HCT116 (cell line): ENCODE results near the gene CATSPERD. TPM values are rescaled to one million over a fixed set of nuclear protein-coding genes. Genes with fewer than 3 reads are reported as not detected.

Experiments
- ATAC-seq: fragments of 200-7000 bp; cut with Tn5 transposase; 2 replicates; pipeline ENCODE4 v1.9.1; 2020; ENCODE audit warnings: mild to moderate bottlenecking, moderate library complexity
- BruUV-seq: library from RNA; stranded (reverse); fragments of 400-500 nt; replicated peaks from 2 replicates; lab custom pipeline; 2021; lab: Mats Ljungman, UMichigan
- CTCF ChIA-PET: fragments of 300-600 bp; sonication (Branson Sonifier 250); formaldehyde crosslinking; loops from one replicate; lab custom pipeline; 2021; ENCODE audit warnings: antibody characterized with exemption; lab: Charles Lee
- POLR2A ChIA-PET: fragments of 300-600, 350-600 bp; sonication (Branson Sonifier 250); formaldehyde crosslinking; loops from one replicate; lab custom pipeline; 2021; ENCODE audit warnings: antibody characterized with exemption; lab: Charles Lee
- RAD21 ChIA-PET, 2 experiments: fragments of 300-600 bp; sonication (Branson Sonifier 250); formaldehyde crosslinking; loops; one replicate each; lab custom pipeline; 2023; ENCODE audit warnings: low total read pairs in 2 of 2; ENCODE audit not compliant: uncharacterized antibody in 2 of 2, unreplicated experiment in 2 of 2, low non-redundant PET in 1 of 2; lab: Charles Lee
- DNase-seq: peaks from one replicate; pipeline ENCODE4 v3.0.0-alpha.2; 2010; ENCODE audit warnings: low read depth, low spot score
- H2AFZ ChIP-seq: fragments of 200-600 bp; shearing (Covaris generic), sonication (generic); 2 replicates; pipeline ENCODE4 v1.6.1; 2017; ENCODE audit warnings: low read depth, mixed run types, mixed read lengths, antibody characterized with exemption, low read length; ENCODE audit not compliant: poor library complexity, severe bottlenecking
- H3K27ac ChIP-seq: 2 replicates; pipeline ENCODE4 v1.5.1; 2012; ENCODE audit warnings: low read depth, low read length
- H3K27me3 ChIP-seq: fragments of 200-600 bp; sonication (generic); 2 replicates; pipeline ENCODE4 v1.6.1; 2016; ENCODE audit warnings: mixed run types, low read length, mixed read lengths; ENCODE audit not compliant: insufficient read depth
- H3K36me3 ChIP-seq, 2 experiments: fragments of 200-500 bp in 1 of 2; fragments of 200-600 bp in 1 of 2; sonication (Bioruptor generic) in 1 of 2; sonication (generic) in 1 of 2; 2 replicates each; pipeline versions ENCODE4 v1.5.1 to v1.6.1; 2014 to 2016; ENCODE audit warnings: low read length in 2 of 2, inconsistent platforms in 1 of 2, mixed read lengths in 1 of 2, mixed run types in 1 of 2; ENCODE audit not compliant: insufficient read depth in 2 of 2, control insufficient read depth in 1 of 2
- H3K4me1 ChIP-seq, 2 experiments: fragments of 200-600 bp in 1 of 2; sonication (generic) in 1 of 2; 2 replicates each; pipeline versions ENCODE4 v1.5.1 to v1.6.1; 2012 to 2017; ENCODE audit warnings: low read length in 2 of 2, inconsistent platforms in 1 of 2, mild to moderate bottlenecking in 1 of 2, mixed read lengths in 1 of 2, mixed run types in 1 of 2, moderate library complexity in 1 of 2; ENCODE audit not compliant: insufficient read depth in 2 of 2, control insufficient read depth in 1 of 2
- H3K4me2 ChIP-seq: fragments of 200-600 bp; sonication (generic); 2 replicates; pipeline ENCODE4 v1.6.1; 2017; ENCODE audit warnings: mixed run types, low read length, mixed read lengths
- H3K4me3 ChIP-seq, 2 experiments: fragments of 200-600 bp in 1 of 2; sonication (generic) in 1 of 2; replicated peaks in 1 of 2; 2 replicates each; pipeline ENCODE4 v1.5.1; 2011 to 2016; ENCODE audit warnings: low read length in 2 of 2, control low read depth in 1 of 2, low read depth in 1 of 2, mild to moderate bottlenecking in 1 of 2, mixed read lengths in 1 of 2, mixed run types in 1 of 2
- H3K79me2 ChIP-seq: fragments of 200-600 bp; sonication (generic); 2 replicates; pipeline ENCODE4 v1.6.1; 2017; ENCODE audit warnings: mild to moderate bottlenecking, mixed run types, low read length, moderate library complexity, mixed read lengths; ENCODE audit not compliant: insufficient read depth
- H3K9ac ChIP-seq: fragments of 200-600 bp; sonication (generic); 2 replicates; pipeline ENCODE4 v1.6.1; 2016; ENCODE audit warnings: low read length, mixed read lengths
- H3K9me2 ChIP-seq: fragments of 200-600 bp; sonication (generic), shearing (Covaris generic); 2 replicates; pipeline ENCODE4 v1.6.1; 2017; ENCODE audit warnings: mixed run types, mild to moderate bottlenecking, moderate library complexity; ENCODE audit not compliant: insufficient read depth
- H3K9me3 ChIP-seq, 2 experiments: fragments of 200-500 bp in 1 of 2; fragments of 200-600 bp in 1 of 2; sonication (Bioruptor generic) in 1 of 2; sonication (generic) in 1 of 2; 2 replicates each; pipeline ENCODE4 v1.6.1; 2014 to 2017; ENCODE audit warnings: low read length in 2 of 2, mixed read lengths in 2 of 2, inconsistent platforms in 1 of 2, low read depth in 1 of 2, mild to moderate bottlenecking in 1 of 2, mixed run types in 1 of 2, moderate library complexity in 1 of 2; ENCODE audit not compliant: control insufficient read depth in 1 of 2, insufficient read depth in 1 of 2
- H4K20me1 ChIP-seq: fragments of 200-600 bp; sonication (generic), shearing (Covaris generic); 2 replicates; pipeline ENCODE4 v1.6.1; 2017; ENCODE audit warnings: mixed run types, mild to moderate bottlenecking, moderate library complexity; ENCODE audit not compliant: insufficient read depth
- CBX3 ChIP-seq: IDR thresholded peaks from 2 replicates; pipeline ENCODE4 v1.6.1; 2012; ENCODE audit warnings: low read depth
- CEBPB ChIP-seq: IDR thresholded peaks from 2 replicates; pipeline ENCODE4 v1.6.1; 2012; ENCODE audit warnings: low read depth
- EGR1 ChIP-seq: IDR thresholded peaks from 2 replicates; pipeline ENCODE4 v1.6.1; 2012; ENCODE audit warnings: low read depth
- ELF1 ChIP-seq: IDR thresholded peaks from 2 replicates; pipeline ENCODE4 v1.6.1; 2012; ENCODE audit warnings: low read depth, borderline replicate concordance
- EZH2 ChIP-seq: fragments of 200-600 bp; sonication (generic); IDR thresholded peaks from 2 replicates; pipeline ENCODE4 v1.6.1; 2017; ENCODE audit warnings: antibody characterized with exemption, mixed run types
- EZH2phosphoT487 ChIP-seq: fragments of 200-600 bp; IDR thresholded peaks from 2 replicates; pipeline ENCODE4 v1.6.1; 2018; ENCODE audit warnings: antibody characterized with exemption, borderline replicate concordance
- POLR2A ChIP-seq: IDR thresholded peaks from 2 replicates; pipeline ENCODE4 v1.7.0; 2011; ENCODE audit warnings: borderline replicate concordance; ENCODE audit not compliant: insufficient read depth, insufficient read length; ENCODE audit errors: extremely low read depth
- RAD21 ChIP-seq: IDR thresholded peaks from 2 replicates; pipeline ENCODE4 v1.6.1; 2012; ENCODE audit warnings: low read depth, mild to moderate bottlenecking
- SIN3A ChIP-seq: IDR thresholded peaks from 2 replicates; pipeline ENCODE4 v1.6.1; 2012; ENCODE audit warnings: low read depth
- SP1 ChIP-seq: IDR thresholded peaks from 2 replicates; pipeline ENCODE4 v1.6.1; 2012; ENCODE audit warnings: low read depth
- SRF ChIP-seq: IDR thresholded peaks from 2 replicates; pipeline ENCODE4 v1.6.1; 2012; ENCODE audit warnings: low read depth
- TCF7L2 ChIP-seq: IDR thresholded peaks from 2 replicates; pipeline ENCODE4 v1.7.0; 2011; ENCODE audit warnings: borderline replicate concordance, inconsistent platforms; ENCODE audit not compliant: insufficient read depth, insufficient read length; ENCODE audit errors: extremely low read depth
- ZBTB33 ChIP-seq: IDR thresholded peaks from 2 replicates; pipeline ENCODE4 v1.6.1; 2011; ENCODE audit warnings: mild to moderate bottlenecking, low read length, moderate library complexity; ENCODE audit not compliant: insufficient replicate concordance; ENCODE audit errors: extremely low read depth
- ZFX ChIP-seq: fragments of 450-650 bp; IDR thresholded peaks from 2 replicates; pipeline ENCODE4 v1.6.1; 2017
- ZNF274 ChIP-seq: fragments of 200-500 bp; sonication (Bioruptor generic); IDR thresholded peaks from 2 replicates; pipeline ENCODE4 v1.6.1; 2014; ENCODE audit warnings: mild to moderate bottlenecking, low read depth, low read length, inconsistent platforms
- intact Hi-C: fragments of 100-400 bp; cut with micrococcal nuclease; formaldehyde crosslinking; loops from 2 replicates; pipeline ENCODE4 v1.10.0; 2022
- total RNA-seq: library from RNA; stranded (reverse); gene quantifications from one replicate; pipeline ENCODE4 v1.2.1, GENCODE V29; 2021; ENCODE audit not compliant: unreplicated experiment
- TF ChIP-seq, protein P1 (sequence below): IDR thresholded peaks from 2 replicates; pipeline ENCODE4 v1.6.1; 2012
- TF ChIP-seq, protein P2 (sequence below), 3 experiments: fragments of 200-600 bp in 1 of 3; sonication (generic) in 1 of 3; IDR thresholded peaks in 2 of 3; conservative IDR thresholded peaks in 1 of 3; 2 replicates each; pipeline ENCODE4 v1.5.1; 2012 to 2017; ENCODE audit warnings: low read depth in 2 of 3, low read length in 2 of 3, antibody characterized with exemption in 1 of 3, borderline replicate concordance in 1 of 3, control low read depth in 1 of 3, mild to moderate bottlenecking in 1 of 3, mixed read lengths in 1 of 3, mixed run types in 1 of 3, moderate library complexity in 1 of 3; ENCODE audit not compliant: insufficient read depth in 1 of 3
- TF ChIP-seq, protein P3 (sequence below): IDR thresholded peaks from 2 replicates; pipeline ENCODE4 v1.6.1; 2012
- TF ChIP-seq, protein P4 (sequence below): IDR thresholded peaks from 2 replicates; pipeline ENCODE4 v1.6.1; 2012; ENCODE audit warnings: low read depth

Gene CATSPERD
- total RNA-seq, 1 experiment from 2014 or later = not detected

DNA sequence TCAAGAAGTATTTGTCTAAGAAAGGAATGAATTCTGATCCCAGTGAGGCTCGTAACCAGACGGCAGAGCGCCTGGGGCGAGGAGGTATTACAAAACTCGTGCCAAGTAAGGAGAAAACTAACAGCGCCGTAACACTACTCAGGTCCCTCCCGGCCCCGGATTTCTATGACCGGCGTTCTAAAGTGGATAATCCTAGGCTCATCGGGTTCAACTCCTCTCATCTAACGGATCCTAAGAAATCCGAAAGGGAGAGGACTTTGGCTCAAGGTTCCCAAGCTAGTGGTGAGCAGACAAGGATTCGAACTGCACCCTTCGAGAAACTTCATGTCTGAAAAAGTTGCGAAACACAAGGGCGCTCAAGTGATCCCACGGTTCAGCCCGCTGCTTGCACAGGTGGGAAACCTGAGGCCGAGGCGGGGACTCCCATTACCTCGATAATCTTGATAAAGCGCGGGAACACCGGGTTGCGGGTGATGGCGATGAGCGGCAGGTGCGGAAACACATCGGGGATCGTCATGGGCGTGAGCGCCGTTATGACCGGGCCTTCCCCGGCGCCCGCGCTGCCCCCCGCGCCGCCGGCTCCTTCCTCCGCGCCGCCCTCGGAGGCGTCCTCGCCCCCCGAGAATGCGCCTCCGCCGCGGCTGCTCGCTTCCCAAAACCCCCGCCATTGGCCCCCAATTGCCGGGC lies 1.0 kb upstream of the CATSPERD start:
- intact Hi-C loops = no loop called here
- Histone ChIP-seq H3K9me2 (no peaks in the 10 kb centered on the region), H3K4me1 (peaks cover 10 to 28% of the 10 kb centered on the region in 2 experiments), H3K36me3 (peaks cover 2 to 11% of the 10 kb centered on the region in 2 experiments; a peak in 2 of 4 replicates), H3K4me2 (peak overlapping the region; percentile 88), H3K4me3 (peak overlapping the region; percentile 99 to 100), H3K79me2 (peaks cover 54% of the 10 kb centered on the region), H2AFZ (no peak overlapping the region), H3K9ac (peak overlapping the region; percentile 99), H4K20me1 (peaks cover 3% of the 10 kb centered on the region; the same call in 1 of the 2 replicates), H3K9me3 (no peaks in the 10 kb centered on the region), H3K27me3 (no peaks in the 10 kb centered on the region), H3K27ac (peak overlapping the region; percentile 85)
- DNase-seq (no peak), ATAC-seq (no peak; the same call in 1 of the 2 replicates)
- RAD21 ChIA-PET = interaction anchor here in 1 of 2 experiments (0.9 kb wide), 1 partner anchor 85 kb away, joined by 10 read pairs; no protein-coding TSS in a partner anchor
- CTCF ChIA-PET = interaction anchor here (0.6 to 1.7 kb wide), 4 partner anchors 29 to 61 kb away, joined by 3 to 9 read pairs (median 4); partner anchors contain the start of gene RPL36
- BruUV-seq = TSS peak; percentile 78
- POLR2A ChIA-PET = interaction anchor here (0.6 to 3.1 kb wide), 7 partner anchors 13 to 334 kb away, joined by 3 to 31 read pairs (median 6); partner anchors contain the start of genes DUS3L, NDUFA11, RPL36 and VMAC
- no peak for TF ChIP-seq CBX3
- no peak for TF ChIP-seq RAD21
- no peak for TF ChIP-seq SRF
- TF ChIP-seq, protein P1, sequence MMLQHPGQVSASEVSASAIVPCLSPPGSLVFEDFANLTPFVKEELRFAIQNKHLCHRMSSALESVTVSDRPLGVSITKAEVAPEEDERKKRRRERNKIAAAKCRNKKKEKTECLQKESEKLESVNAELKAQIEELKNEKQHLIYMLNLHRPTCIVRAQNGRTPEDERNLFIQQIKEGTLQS = no peak
- TF ChIP-seq EZH2 = no peak
- TF ChIP-seq ELF1 = no peak
- TF ChIP-seq, protein P2, sequence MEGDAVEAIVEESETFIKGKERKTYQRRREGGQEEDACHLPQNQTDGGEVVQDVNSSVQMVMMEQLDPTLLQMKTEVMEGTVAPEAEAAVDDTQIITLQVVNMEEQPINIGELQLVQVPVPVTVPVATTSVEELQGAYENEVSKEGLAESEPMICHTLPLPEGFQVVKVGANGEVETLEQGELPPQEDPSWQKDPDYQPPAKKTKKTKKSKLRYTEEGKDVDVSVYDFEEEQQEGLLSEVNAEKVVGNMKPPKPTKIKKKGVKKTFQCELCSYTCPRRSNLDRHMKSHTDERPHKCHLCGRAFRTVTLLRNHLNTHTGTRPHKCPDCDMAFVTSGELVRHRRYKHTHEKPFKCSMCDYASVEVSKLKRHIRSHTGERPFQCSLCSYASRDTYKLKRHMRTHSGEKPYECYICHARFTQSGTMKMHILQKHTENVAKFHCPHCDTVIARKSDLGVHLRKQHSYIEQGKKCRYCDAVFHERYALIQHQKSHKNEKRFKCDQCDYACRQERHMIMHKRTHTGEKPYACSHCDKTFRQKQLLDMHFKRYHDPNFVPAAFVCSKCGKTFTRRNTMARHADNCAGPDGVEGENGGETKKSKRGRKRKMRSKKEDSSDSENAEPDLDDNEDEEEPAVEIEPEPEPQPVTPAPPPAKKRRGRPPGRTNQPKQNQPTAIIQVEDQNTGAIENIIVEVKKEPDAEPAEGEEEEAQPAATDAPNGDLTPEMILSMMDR (IDR thresholded peaks at IDR 0.05 in 2 of 3, conservative IDR thresholded peaks at IDR 0.05 in 1 of 3; ENCODE audit: borderline replicate concordance in 1 of 3, insufficient read depth in 1 of 3, low read depth in 2 of 3, low read length in 2 of 3) = no peak
- TF ChIP-seq, protein P3, sequence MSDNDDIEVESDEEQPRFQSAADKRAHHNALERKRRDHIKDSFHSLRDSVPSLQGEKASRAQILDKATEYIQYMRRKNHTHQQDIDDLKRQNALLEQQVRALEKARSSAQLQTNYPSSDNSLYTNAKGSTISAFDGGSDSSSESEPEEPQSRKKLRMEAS = no peak
- TF ChIP-seq ZBTB33 = no peak
- no peak for TF ChIP-seq ZNF274
- no peak for TF ChIP-seq EZH2phosphoT487
- TF ChIP-seq TCF7L2 = no peak
- no peak for TF ChIP-seq POLR2A
- no peak for TF ChIP-seq CEBPB
- no peak for TF ChIP-seq ZFX
- TF ChIP-seq SIN3A = no peak
- no peak for TF ChIP-seq SP1
- TF ChIP-seq, protein P4, sequence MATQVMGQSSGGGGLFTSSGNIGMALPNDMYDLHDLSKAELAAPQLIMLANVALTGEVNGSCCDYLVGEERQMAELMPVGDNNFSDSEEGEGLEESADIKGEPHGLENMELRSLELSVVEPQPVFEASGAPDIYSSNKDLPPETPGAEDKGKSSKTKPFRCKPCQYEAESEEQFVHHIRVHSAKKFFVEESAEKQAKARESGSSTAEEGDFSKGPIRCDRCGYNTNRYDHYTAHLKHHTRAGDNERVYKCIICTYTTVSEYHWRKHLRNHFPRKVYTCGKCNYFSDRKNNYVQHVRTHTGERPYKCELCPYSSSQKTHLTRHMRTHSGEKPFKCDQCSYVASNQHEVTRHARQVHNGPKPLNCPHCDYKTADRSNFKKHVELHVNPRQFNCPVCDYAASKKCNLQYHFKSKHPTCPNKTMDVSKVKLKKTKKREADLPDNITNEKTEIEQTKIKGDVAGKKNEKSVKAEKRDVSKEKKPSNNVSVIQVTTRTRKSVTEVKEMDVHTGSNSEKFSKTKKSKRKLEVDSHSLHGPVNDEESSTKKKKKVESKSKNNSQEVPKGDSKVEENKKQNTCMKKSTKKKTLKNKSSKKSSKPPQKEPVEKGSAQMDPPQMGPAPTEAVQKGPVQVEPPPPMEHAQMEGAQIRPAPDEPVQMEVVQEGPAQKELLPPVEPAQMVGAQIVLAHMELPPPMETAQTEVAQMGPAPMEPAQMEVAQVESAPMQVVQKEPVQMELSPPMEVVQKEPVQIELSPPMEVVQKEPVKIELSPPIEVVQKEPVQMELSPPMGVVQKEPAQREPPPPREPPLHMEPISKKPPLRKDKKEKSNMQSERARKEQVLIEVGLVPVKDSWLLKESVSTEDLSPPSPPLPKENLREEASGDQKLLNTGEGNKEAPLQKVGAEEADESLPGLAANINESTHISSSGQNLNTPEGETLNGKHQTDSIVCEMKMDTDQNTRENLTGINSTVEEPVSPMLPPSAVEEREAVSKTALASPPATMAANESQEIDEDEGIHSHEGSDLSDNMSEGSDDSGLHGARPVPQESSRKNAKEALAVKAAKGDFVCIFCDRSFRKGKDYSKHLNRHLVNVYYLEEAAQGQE = no peak
- TF ChIP-seq EGR1 = no peak
